NCI-H1048 (cell line): ENCODE results near the gene PRKX.
"Not testable (repeated sequence)": the region's sequence is repeated elsewhere in the genome, so short reads cannot be mapped to it uniquely, and the experiment has no call there.

Experiments used
- DNase-seq: peaks from one replicate; lab custom pipeline; 2025; lab: John Stamatoyannopoulos, UW

PRKX gene

GRCh38 chrX:3713225-3713936 lies at the start of gene PRKX:
PRKX (minus strand) TSS chrX:3713649; CDS start chrX:3713253, 396 bp downstream.
- DNase-seq = peak; percentile 9

- no peak for DNase-seq
These were observed 49.7 kb upstream of the PRKX start for GRCh38 chrX:3763111-3763510.

- no peak for DNase-seq
These were observed 44.1 kb upstream of the PRKX start for GRCh38 chrX:3757510-3758025.

- DNase-seq = no peak
These were observed 34.7 kb upstream of the PRKX start for GRCh38 chrX:3748052-3748559.

- DNase-seq = no peak
These were observed 30.5 kb upstream of the PRKX start for GRCh38 chrX:3743801-3744439.

- DNase-seq = not testable (repeated sequence)
These were observed 27.5 kb upstream of the PRKX start for GRCh38 chrX:3740946-3741345.

DNA sequence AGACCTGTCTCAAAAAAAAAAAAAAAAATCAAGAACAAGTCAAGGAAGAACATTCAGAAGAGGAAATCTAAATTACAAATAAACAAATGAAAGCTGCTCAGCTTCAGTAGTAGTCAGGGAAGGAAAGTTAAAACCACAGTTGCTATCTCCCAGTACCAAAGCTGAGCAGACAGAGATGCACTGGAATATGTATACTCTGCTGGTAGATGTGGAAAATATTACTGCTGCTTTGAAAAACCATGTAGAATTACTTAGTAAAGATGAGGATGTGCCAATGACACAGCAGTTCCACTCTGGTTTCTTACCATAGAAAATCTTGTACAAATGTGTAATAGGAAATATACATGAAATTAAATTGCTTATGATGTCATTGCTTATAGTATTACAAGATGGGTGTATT lies 25.1 kb upstream of the PRKX start:
- no peak for DNase-seq

DNA sequence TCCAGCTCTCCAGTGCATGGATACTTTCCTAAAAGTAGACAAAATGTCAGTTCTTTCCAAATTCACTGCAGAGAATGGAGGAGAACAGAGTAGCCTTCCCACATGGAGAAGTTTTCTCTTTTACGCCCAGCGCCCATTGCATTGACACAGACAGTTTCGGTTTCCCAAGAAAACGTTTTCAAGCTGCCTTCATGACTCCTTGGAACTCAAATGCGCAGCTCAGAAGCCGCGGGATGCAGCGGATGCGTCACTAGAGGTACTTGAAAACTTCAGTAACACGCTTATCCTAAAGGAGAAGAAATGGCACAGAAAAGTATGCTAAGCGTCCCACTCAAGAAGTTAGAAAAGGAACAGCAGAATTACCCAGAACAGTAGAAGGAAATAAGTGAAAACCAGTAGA lies 23.1 kb upstream of the PRKX start:
- DNase-seq = not testable (repeated sequence)

DNA sequence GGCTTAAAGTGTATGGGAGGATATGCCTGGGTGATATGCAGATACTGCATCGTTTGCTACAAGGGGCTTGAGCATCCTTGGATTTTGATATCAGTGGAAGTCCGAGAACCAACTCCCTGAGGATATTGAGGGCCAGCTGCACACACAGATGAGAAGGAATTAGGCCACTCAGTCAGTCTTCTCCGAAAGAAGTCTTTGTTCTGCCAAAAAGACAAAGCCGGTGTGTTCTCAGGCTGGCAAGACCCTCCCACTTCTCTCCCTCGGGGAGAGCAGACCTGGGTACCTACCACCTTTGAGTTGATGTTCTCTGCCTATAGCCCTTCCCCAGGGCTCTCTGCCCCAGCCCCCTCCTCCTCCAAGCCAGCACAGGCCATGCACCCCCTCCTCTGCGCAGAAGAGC lies 22.4 kb upstream of the PRKX start:
- DNase-seq = not testable (repeated sequence)

GRCh38 chrX:3734456-3734855 lies 21.0 kb upstream of the PRKX start:
- not testable (repeated sequence) for DNase-seq

DNA sequence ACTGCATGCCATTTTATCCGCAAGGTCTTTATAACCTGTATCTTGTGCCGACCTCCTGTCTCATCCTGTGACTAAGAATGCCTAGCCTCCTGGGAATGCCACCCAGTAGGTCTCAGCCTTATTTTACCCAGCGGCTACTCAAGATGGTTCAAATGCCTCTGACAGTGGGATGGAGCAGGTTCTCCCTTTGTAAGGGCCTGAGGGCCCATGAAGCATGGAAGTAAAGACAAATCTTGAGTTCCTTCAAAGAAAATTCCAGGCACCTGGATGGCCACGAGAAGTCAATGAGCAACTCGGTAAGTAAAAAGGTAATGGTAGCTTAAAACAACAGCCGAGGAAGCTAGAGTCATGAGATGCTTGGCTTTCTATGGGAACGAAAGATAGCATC lies 19.6 kb upstream of the PRKX start:
- no peak for DNase-seq

- DNase-seq = not testable (repeated sequence)
These were observed 19.0 kb upstream of the PRKX start for GRCh38 chrX:3732326-3733042.

DNA sequence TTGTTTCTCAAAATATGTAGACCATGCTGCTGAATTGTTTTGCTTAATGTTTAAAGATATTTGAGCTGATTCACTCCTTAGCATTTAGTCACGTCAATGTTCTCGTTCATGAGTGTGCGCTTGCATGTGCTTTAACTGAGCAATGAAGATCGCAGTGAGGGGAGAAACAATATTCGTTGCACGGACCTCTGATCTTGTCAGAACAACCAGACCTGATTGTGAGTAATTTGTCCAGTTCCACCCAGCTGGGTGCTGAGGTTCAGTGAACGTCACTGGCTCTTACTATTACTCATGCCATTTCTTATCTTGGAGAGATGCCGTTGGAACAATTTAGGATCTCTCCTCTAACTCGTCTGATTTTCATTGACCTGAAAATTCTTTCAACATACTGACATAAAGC lies 15.0 kb upstream of the PRKX start:
- no peak for DNase-seq

GRCh38 chrX:3723460-3723859 lies 10.0 kb upstream of the PRKX start:
- not testable (repeated sequence) for DNase-seq

- DNase-seq = no peak
These were observed 4.4 kb upstream of the PRKX start for GRCh38 chrX:3717742-3718420.

DNA sequence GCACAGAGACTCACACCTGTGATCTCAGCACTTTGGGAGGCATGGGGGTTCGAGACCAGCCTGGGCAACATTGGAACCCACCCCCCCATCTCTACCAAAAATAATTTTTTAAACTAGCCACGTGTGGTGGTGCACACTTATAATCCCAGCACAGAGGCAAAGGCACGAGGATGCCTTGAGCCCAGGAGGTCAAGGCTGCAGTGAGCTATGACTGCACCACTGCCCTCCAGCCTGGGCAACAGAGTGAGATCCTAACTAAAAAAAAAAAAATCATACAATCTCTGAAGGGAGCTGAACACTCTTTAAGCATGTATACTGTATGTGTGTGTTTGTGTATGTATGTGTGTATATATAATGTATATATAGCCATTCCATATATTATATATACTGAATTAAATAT lies 2.5 kb upstream of the PRKX start:
- no peak for DNase-seq

DNA sequence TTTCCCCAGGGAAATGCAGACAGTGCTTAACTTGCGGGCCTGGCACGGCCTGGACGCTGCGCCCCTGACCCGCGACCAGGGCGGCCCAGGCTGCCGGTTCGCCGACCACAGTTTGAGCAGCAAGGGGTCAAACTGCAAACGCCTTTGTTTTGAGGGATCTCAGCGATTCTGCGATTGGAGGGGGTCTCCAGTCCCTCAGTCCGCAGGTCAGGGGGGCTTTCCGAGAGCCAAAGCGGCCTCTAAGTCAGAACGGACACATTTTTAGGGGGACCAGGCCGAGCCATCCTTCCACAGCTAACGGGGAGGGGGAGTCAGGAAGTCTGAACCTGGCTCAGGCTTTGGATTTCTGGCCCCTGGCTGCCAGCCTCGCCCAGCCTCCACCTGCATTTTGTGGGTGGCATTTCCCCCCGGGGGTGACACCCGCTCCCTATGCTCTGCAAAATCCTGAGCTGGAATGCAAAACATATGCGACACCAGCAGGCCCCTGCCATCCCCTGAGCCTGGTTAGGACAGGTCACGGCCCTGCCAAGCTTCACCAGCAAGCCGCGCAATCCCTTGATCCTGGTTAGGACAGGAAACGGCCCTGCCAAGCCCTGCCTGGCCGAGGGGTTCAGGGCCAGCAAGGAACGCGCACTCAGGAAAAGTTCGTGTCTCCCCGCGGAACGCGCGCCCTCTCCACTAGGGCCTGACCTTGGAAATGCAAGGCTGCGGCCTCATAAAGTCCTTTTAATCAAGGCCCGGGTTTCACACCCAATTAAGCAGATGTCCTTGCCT lies 1.4 kb upstream of the PRKX start:
- not testable (repeated sequence) for DNase-seq

GRCh38 chrX:3713937-3714434 lies 537 bp upstream of the PRKX start:
- no peak for DNase-seq

DNA sequence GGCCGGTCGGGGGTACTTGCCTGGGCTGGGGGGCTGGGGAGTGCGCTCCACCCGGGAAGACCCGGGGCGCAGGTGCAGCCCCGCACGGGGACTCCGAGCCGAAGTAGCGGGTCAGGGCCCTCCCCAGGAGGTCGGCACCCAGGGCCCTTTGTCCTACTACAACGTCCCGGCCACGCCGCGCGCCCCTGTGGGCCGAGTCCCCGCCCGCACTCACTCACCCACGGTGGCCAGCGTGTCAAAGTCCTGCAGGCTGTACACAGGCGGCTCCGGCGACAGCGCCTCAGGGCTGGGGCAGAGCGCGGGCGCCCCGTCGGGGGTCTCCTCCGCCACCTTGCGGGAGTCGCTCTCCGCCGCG lies 602 bp downstream of the PRKX start:
- DNase-seq = no peak

GRCh38 chrX:3712051-3712869 lies 1.2 kb downstream of the PRKX start:
- no peak for DNase-seq
